Putamen (tissue), 1 donor: ENCODE measurements around the gene EIF1AD.
A peak's percentile ranks its signal among the peaks of the same experiment; 100 is the strongest.

ENCODE experiments used
- DNase-seq: peaks from one replicate; pipeline ENCODE4 v3.0.0-alpha.2; 2016; ENCODE audit warnings: low spot score

The EIF1AD gene

DNA sequence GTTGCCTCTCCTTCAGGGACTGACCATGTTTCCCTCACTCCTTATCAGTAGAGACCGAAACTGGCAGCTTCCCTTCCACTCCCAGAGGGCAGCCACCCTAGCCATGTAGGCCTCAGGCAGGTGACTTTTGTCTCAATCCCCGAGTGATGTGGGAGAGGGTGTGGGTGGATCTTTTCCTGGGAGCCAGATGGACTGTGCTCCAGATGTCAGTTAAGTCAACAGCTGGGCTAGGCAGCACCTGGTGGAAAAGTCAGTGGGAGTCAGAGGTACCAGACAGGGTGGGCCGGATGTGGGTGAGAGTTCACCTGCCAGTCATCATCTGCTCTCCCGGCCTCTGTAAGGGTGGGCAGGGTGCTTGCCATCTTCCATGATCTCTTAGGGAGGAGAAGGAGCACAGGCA, 2.2 kb upstream of the EIF1AD start:
- DNase-seq, result no peak

DNA sequence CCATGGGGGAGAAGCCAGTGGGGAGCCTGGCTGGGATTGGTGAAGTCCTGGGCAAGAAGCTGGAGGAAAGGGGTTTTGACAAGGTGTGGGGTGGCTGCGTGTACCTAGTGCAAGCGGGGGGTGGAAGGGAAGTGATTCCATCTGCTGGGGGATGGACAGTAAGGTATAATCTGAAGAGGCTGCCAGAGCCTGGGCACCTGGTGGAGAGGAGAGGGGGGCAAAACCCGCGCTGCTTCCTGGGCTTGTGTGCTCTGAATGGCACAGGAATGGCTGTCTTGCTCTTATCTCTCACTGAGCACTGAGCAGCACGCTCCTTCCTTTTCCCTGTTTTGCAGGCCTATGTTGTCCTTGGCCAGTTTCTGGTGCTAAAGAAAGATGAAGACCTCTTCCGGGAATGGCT, 1.3 kb upstream of the EIF1AD start:
- no peak for DNase-seq

- no peak for DNase-seq
These were observed 780 bp upstream of the EIF1AD start for GRCh38 chr11:66002648-66003225.

- no peak for DNase-seq
These were observed 4.7 kb downstream of the EIF1AD start for GRCh38 chr11:65997286-65997685.

- no peak for DNase-seq
These were observed 9.9 kb downstream of the EIF1AD start for GRCh38 chr11:65992056-65992455.

GRCh38 chr11:65988791-65989592, 13.0 kb downstream of the EIF1AD start:
- DNase-seq, result peak; percentile 93

DNA sequence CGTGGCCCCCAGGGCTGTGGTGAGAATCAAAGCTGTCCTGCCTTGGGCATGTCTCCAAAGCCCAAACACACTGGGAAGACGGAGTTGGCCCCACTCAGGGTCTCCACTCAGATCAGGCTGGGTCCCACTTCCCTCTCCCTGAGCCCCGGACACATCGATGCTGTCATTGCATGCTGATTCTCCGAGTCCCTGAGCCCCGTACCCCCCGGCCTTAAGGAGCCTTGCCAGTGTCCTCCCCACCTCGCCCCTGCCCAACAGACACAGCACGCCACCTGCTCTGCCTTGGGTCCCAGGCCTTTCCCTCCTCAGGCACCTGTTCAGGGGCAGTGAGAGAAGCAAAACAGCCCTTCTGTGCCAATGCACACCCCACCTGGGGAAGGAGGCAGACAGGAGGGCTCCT, 14.6 kb downstream of the EIF1AD start:
- DNase-seq, result no peak

GRCh38 chr11:65983589-65983987, 18.4 kb downstream of the EIF1AD start:
- DNase-seq, result no peak

DNA sequence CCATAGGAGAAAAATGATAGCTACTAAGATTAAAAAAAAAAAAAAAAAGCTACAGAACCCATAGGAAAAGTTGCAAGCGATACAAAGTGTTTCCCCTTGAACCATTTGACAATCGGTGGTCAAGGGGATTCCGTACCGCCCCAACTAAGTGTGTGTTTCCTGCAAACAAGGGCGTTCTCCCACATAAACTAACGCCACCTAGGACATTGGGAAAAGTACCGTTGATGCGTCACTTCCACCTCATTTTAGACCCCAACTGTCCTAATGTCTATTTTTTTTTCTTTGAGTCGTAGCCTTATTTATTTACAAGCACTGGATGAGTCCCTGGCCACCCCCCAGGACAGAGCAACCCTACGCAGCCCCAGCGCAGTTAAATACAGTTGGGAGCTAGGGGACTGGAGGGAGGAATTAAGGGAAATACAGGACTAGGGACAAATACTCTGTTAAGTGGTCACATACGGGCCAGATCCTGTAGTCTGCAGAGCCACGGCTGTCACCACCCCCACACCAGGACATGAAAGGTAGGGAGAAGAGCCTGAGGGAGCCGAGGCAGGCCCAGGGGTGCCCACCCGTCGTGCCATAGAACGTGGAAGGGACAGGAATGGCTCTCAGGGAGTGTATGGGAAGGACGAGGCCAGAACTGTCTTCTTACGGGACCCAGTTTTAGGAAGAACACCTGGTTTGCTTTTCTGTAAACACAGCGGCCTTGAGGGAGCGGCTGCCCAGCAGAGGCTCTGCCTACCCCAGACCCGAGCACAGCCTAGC, 19.0 kb downstream of the EIF1AD start:
- DNase-seq, result no peak

DNA sequence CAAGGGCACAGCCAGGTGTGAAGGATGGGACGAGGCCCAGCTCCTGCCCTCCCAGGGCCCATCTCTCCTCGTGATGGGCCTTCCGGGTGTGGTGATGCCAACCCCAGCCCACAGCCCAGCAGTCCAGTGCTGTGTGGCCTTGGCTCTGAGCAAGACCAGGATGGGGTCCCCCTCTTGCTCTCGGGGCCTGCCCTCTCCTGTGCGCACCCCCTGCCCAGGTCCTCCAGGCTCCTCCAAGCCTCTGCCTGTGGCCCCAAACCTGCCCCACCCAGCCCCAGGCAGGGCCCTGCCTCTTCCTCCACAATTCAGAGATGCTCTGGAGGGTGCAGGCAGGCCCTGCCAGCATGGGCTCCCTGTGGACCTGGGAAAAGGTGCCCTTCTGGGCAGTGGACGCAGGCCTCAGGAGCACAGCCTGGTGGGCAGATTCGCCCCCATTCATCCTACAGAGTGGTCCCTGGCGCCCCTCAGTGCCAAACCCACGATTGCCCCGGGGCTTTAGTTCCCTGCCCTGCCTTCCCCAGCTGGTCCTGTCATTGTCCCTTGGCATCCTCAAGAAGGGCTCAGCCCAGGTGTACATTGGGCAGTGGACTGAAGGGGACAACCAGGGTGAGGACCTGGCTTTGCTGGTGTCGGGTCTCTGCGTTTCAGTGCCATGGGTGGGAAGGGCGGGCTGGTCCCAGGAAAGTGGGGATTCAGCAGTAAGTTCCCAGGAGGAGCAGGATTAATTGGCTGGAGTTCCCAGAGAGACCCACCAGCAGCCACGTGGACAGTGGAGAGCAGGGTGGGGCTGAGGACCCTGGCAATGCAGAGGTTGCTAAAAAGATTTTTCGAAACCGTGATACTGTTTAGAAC, 19.8 kb downstream of the EIF1AD start:
- DNase-seq, result no peak

GRCh38 chr11:65981101-65981740, 20.7 kb downstream of the EIF1AD start:
- no peak for DNase-seq

DNA sequence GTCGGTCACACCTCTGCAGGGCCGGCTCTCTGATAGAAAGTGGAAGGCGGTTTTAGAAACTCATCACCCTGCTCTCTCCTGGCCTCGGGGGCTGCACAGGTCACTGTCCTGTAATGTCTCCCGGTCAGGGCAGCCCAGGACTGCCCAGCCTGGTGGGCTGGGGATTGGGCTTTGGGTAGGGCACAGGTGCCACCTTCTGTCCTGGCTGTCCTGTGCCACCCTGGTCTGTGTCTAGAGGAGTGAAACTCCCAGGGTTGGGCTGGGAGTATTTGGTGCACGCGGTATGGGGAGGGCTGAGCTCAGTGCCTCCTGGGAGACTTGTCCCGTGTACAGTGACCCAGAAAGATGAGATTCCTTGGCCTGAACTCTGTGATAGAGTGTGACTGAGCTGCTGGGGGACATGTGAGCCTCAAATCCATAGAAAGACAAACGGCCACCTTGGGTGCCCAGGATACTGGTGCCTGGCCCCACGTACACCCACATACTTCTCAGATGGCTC, 22.6 kb downstream of the EIF1AD start:
- no peak for DNase-seq

DNA sequence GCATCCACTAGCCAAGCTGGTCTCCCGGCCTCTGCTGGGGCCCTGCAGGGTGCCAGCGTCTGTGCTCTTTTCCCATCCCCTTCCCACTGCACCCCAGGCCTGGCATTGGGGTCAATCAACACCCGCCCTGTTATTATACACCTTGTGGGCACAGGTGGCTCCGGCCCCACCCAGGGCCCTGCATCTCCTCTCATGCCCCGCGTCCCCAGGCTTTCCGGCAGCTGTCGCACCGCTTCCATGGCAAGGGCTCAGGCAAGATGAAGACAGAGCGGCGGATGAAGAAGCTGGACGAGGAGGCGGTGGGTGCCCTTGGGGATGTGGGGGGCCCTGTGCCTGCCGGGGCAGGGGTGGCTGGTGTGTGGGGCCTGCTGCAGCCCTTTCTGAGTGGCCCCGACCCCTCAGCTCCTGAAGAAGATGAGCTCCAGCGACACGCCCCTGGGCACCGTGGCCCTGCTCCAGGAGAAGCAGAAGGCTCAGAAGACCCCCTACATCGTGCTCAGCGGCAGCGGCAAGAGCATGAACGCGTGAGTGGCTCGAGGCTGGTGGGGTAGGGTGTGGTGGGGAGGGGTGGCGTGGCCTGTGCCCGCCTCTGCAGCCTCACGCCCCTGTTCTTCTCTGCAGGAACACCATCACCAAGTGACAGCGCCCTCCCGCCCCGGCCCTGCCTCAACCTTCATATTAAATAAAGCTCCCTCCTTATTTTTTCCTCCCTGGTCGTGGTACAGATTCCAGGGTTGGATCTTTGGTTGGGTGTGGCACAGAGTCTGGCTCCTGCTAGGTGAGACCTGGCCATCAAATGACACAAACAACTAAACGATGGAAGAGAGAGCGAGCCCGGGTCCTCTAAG, 23.3 kb downstream of the EIF1AD start:
- DNase-seq, result no peak

DNA sequence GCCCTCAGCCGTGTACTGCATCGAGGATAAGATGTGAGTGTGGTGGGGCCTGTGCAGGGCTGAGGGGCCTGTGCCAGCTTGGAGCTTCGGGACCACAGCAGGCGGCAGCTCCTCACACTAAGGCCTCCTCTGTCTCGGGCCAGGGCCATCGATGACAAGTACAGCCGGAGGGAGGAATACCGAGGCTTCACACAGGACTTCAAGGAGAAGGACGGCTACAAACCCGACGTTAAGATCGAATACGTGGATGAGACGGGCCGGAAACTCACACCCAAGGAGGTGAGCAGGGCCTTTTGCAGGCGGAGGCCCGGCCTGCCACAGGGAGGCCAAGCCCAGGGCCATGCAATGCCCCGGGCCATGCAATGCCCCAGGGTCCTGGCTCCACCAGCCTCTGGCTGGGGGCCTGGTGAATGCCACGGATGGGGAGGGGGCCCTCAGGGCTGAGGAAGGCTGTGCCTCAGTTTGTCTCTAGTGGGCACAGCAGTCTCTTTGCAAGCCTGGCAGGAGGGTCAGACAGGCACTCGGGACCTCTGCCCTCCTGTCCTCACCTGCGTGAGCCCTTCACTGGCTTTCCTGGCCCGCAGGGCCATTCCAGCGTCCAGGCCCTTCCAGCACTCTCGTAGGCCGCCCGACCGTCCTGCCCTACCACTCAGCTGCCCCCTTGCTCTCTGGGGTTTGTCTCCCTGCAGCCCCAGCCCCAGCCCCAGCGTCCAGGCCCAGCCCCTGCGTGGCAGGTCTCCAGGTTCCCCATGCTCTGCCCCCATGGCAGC, 24.2 kb downstream of the EIF1AD start:
- DNase-seq, result no peak

DNA sequence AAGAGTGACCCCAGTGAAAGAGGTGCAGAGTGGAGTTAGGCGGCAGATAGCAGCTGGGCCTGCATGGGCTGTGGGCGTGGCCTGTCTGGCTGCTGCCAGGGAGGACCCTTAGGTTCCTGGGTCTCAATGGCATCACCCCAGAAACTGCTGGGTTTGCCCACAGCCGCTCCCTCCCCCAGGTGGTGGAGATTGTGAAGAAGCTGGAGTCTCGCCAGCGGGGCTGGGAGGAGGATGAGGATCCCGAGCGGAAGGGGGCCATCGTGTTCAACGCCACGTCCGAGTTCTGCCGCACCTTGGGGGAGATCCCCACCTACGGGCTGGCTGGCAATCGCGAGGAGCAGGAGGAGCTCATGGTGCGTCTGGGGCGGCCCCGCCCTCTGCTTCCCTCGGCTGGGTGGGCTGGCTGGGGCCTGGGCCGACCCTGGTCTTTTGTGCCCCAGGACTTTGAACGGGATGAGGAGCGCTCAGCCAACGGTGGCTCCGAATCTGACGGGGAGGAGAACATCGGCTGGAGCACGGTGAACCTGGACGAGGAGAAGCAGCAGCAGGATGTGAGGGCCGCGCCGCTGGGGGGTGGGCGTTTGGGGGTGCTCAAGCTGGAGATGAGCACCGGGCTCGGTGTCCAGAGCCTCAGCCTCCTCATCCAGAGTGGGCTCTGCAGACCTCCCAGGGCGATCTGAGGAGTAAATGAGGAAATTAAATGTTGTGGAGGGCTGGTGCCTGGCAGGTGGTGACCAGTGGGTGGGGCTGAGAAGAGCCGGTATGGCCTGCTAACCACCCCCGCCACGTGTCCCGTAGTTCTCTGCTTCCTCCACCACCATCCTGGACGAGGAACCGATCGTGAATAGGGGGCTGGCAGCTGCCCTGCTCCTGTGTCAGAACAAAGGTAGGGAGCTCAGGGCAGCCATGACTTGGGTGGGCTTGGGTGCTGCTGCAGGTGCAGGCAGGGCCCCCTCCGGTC, 25.5 kb downstream of the EIF1AD start:
- DNase-seq, result no peak

DNA sequence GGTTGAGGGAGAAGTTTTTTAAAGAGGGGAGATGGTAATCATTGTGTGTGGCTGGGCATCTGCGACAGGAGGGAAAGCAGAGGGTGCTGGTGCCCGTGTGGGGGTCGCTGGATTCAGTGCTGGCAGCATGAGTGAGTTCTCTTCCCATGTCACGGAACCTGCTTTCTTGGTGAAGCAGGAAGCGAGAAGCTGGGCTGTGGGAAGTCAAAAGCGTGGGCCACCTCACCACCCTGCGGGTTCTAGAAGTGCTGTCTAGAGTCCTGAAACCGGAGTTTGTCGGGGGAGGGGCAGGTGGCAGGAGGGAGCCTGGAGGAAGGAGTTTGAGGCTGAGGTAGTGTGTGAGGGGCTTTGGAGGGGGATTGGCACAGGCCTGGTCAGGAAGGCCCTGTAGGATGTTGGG, 26.2 kb downstream of the EIF1AD start:
- no peak for DNase-seq

DNA sequence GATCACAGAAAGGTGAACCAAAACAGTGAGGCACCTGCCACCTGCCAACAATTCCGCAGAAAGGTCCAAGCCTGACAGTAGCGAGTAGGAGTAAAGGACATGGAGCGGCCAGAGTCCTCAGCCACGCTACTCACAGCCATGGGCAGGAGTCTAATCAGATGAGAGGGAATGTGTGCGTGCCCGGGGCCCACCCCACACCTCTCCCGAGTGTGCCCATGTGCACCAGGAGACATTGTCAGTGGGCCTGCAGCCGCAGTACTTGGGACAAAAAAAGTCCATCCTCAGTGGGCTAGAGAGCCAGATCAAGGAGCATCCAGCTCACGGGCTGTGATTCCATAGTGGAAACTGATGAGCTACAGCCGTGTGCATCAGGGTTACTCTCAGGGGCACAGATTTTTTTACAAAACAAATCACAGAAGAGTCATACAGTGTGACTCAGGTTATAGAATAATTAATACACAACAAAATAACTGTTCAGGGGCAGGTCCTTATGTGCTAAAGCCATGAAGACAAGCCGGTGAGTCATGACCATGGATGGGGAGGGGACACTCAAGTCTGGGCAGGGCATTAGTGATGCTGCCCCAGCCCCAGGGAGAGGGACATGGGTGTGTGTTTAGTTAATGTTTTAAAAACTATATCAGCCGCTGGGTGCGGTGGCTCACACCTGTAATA, 28.4 kb downstream of the EIF1AD start:
- DNase-seq, result no peak

DNA sequence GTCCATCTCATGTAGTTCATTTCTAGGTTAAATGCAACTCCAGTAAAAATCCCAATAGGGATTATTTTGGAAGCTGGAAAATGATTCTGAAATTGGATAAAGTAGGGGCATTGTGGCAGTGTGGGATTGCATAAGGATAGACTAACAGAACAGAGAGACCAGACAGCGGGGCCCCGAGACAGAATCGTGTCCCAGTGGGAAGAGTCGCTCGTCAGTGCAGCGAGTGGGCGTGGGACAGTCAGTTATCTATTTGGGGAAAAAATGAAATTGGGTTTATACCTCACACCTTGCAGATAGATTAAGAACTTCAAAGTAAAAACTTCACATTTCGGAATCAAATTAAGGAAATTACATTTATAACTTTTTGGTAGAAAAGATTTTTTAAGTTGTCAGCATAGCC, 29.8 kb downstream of the EIF1AD start:
- DNase-seq, result no peak
